Stimulated activated CD8-positive, alpha-beta memory T cell treated with anti-CD3 and anti-CD28 coated beads, Interleukin-7, amount 100 ng/mL, for 1 hour (primary cell): Measurements from ENCODE around the gene RALGAPA1.
"Not testable (repeated sequence)": the region's sequence is repeated elsewhere in the genome, so short reads cannot be mapped to it uniquely, and the experiment has no call there.

Experiments used
- DNase-seq, 2 donors: peaks; one replicate each; pipeline ENCODE4 v3.0.0-alpha.2; 2020; ENCODE audit warnings: low read depth in 2 of 2

The RALGAPA1 gene

DNA sequence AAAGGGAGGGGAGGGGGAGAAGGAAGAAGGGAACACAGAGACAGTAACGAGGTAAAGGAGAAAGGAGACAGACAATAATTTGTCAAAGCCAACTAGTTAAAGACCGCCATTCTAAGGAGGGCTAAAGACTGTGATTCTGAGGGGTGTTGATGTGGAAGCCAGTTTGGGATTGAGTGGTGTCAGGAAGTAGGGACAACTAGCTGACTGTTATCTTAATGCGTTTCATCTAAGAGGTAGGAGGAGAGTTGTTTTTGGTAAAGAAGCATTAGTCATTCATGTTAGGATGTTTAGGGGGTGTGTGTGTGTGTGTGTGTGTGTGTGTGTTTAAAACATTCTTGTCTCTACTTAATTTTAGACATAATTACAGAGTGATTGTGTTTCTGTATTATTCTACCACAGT is 180.1 kb downstream of the RALGAPA1 start:
- DNase-seq, result no peak

DNA sequence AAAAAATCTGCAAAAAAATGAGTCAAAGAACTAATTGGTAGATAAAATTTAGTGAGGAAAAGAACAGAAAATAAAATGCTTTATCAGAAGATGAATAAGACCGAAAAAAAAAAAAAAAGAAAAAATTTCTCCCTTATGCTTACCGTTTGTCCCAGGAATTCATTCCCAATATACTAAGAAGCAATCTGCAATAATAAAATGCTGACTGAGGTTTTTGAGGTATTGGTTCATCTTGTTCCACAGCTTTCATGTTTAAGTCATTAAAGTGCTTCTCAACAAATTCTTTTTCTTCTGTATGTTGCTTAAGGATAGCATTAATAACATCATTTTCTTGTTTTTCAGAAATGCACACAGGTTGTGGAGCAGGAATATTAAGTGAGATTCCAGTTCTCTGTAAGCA is 182.1 kb downstream of the RALGAPA1 start:
- not testable (repeated sequence) for DNase-seq

DNA sequence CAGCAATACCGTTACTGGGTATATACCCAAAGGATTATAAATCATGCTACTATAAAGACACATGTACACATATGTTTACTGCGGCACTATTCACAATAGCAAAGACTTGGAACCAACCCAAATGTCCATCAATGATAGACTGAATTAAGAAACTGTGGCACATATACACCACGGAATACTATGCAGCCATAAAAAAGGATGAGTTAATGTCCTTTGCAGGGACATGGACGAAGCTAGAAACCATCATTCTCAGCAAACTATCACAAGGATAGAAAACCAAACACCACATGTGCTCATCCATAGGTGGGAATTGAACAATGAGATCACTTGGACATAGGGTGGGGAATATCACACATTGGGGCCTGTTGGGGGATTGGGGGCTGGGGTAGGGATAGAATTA is 187.1 kb downstream of the RALGAPA1 start:
- not testable (repeated sequence) for DNase-seq

DNA sequence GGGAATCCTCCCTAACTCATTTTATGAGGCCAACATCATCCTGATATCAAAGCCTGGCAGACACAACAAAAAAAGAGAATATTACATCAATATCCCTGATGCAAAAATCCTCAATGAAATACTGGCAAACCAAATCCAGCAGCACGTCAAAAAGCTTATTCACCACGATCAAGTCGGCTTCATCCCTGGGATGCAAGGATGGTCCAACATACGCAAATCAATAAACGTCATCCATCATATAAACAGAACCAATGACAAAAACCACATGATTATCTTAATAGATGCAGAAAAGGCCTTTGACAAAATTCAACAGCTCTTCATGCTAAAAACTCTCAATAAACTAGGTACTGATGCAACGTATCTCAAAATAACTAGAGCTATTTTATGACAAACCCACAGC is 189.1 kb downstream of the RALGAPA1 start:
- DNase-seq, result not testable (repeated sequence)

DNA sequence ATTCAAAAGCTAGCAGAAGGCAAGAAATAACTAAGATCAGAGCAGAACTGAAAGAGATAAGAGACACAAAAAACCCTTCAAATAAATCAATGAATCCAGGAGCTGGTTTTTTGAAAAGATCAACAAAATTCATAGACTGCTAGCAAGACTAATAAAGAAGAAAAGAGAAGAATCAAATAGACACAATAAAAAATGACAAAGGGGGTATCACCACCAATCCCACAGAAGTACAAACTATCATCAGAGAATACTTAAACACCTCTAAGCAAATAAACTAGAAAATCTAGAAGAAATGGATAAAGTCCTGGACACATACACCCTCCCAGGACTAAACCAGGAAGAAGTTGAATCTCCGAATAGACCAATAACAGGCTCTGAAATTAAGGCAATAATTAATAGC is 189.6 kb downstream of the RALGAPA1 start:
- not testable (repeated sequence) for DNase-seq

DNA sequence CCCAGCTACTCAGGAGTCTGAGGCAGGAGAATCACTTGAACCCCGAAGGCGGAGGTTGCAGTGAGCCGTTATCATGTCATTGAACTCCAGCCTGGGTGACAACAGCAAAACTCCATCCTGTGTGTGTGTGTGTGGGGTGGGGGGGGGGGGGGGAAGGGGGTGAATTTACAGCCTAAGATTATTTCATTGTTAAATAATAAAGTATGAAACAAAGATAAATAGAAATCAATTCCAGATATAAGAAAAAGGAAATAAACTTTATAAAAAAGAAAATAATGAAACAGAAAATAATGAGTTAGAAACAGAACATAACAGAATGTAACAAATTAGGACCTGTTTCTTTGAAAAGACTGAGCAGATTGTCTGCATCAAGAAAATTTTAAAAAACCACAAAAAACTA is 191.6 kb downstream of the RALGAPA1 start:
- DNase-seq, result no peak

DNA sequence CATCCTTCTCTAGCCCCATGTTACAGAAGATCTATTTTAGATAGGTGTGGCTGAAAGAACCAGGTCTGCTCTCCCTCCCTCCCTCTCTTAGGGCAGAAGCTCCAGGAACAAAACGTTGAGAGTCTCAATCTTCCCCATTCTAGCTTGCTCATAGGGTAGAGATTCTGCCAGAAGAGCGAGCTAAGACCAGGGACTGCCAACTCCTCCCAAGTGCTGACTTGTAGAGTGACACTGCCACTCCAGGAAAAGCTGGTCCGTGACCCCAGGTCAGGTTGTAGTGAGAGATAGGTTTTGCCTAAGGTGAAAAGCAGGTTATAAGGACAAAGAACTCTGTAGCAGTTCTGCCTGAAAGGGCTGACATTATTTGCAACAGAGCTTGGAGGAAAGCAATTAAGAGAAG is 201.7 kb downstream of the RALGAPA1 start:
- DNase-seq, result no peak

DNA sequence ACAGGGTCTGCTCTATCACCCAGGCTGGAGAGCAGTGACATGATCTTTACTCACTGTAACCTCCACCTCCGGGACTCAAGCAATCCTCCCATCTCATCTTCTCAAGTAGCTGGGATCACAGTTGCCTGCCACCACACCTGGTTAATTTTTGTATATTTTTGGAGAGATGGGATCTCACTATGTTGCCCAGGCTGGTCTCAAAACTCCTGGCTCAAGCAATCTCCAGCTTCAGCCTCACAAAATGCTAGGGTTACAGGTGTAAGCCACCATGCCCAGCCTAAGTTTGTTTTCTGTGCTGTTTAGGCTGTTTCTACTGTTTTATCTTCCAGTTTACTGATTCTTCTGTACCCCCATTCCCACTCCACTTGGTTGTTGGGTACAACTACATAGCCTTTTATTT is 208.8 kb downstream of the RALGAPA1 start:
- DNase-seq, result no peak

DNA sequence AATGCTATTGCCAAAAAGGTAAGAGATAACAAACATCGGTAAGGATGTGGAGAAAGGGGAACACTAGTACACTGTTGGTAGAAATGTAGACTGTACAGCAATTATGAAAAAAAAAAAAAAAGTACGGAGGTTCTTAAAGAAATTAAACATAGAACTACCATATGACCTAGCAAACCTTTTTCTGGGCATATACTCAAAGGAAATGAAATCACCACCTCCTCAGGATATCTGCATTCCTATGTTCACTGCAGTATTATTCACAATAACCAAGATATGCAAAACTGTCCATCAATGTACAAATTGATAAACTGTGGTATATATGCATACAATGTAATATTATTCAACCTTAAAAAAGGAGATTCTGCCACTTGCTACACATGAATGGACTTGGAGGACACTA is 214.5 kb downstream of the RALGAPA1 start:
- DNase-seq, result no peak

DNA sequence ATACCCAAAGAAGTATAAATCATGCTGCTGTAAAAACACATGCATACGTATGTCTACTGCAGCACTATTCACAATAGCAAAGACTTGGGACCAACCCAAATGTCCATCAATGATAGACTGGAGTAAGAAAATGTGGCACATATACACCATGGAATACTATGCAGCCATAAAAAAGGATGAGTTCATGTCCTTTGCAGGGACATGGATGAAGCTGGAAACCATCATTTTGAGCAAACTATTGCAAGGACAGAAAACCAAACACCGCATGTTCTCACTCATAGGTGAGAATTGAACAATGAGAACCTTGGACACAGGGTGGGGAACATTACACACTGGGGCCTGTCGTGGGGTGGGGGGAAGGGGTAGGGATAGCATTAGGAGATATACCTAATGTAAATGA is 221.7 kb downstream of the RALGAPA1 start:
- not testable (repeated sequence) for DNase-seq

DNA sequence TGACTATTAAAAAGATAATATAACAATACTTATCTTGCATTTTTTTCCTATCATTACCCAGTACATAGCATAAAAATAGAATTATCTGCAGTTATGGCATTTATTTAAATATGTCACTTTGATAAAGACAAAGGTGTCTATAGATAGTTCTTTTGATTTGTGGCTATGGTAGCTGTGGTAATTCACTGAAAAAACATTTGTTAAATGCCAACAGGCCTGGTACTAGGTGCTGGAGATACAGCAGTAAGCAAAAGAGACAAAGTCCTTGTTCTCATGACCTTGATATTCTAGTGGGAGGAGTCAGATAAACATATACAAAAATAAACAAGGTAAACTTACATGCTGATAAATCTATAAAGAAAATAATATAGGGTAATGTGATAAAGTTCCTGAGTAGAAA is 230.5 kb downstream of the RALGAPA1 start:
- DNase-seq, result no peak

DNA sequence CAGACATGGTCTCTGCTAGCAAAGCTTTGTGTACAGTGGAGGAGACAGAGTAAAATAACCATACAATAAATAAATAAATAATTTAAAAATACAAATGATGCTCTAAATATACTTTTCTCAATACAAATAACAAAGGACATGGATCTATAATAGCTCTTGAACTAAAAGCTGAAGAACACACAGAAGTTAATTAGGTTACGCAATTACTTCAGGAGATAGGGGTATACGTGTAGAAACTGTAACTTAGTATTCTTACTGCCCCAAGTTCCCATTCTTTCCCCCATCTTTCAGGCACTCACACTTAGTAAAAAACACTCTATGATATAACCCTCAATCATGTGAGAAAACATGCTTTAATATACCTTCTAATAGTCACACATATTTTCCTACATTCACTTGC is 231.0 kb downstream of the RALGAPA1 start:
- DNase-seq, result no peak

DNA sequence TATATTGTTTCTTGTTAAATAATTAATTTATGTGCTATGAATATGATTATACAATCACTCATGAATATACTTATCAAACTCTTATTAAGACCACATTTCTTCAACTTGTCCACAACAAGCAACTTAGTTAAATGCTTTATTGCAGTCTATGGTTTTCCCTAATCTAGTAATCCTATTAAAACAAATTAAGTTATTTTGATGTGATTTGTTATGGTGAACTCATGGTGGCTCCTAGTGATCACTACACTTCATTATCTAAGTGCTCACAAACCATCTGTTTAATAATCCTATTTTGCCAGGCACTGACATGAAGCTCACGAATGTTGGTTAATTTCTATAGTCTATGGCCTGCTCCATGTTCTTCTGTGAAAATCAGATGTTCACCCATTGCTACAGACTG is 232.2 kb downstream of the RALGAPA1 start:
- DNase-seq, result no peak

DNA sequence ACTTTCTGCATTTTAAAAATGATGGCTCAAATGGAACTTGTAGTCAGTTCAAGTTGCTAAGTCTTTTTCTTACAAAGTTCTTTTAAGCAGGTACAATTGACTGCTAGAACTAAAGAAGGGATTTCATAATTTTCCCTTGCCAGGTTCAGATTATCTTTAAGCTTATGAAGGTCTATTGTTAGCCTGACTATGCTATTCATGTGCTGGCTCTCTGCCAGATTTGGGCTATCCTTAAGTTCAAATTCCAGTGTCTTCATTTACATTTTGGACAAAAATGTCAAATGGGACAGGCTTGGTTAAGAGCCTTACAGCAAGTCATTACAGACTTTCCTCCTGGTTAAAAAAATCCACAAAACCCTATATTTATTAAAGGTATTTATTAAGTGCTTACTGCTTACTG is 232.8 kb downstream of the RALGAPA1 start:
- DNase-seq, result no peak

DNA sequence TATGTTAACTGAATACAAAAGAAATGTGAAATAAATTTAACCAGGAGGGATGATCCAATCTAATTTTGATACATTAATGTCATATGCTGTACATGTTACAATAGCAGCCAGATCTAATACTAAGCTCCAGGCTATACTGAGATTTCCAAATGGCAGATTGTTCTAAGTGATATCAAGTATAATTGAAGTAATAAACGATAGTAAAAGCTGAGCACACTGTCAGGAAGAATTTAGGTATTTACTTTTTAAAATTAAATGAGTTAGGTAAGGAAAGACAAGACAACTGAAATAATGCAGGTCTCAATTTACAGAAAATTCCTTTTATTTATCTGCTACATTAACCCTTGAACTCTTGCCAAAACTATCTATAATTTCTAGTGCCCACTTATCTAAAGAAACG is 235.2 kb downstream of the RALGAPA1 start:
- DNase-seq, result no peak

DNA sequence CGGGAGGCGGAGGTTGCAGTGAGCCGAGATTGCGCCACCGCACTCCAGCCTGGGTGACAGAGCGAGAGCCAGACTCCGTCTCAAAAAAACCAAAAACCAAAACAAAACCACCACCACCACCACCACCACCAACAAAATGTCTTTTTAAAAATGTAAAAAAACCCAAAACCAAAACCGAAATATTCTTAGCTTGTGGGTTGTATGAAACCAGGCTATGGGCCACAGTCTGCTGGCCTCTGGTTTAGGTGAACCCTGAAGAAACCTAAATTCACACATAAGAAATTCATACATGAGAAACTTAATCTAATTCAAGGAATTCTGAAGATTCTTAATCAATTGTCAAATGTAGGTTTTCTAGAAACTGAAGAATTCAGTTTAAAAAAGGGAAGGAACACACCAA is 237.5 kb downstream of the RALGAPA1 start:
- no peak for DNase-seq

DNA sequence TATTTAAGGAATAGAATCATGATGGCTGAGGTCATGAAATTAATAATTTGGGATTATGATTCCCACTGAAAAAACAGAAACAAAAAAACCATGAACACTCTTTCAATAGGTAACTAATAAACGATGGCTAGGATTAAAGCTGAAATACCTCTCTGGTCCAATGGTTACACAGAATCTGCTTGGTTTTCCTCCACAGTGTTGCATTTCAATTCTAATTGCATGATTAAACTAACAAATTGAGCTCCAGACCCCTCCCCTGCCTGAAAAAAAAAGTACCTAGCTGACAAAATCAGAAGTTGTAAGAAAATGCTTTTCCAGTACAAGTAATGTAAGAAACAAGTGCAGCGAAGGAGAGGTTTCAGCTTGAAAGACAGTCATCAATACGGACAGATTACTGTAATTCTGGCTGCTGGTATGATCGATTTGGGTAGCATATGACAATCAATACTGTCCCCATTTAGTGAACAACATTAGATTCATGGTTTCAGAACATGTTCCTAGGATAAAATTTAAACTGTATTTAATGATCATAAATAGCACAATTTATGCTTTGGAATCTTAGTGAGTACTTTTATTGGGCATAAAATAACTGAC is 243.1 kb downstream of the RALGAPA1 start:
- no peak for DNase-seq

DNA sequence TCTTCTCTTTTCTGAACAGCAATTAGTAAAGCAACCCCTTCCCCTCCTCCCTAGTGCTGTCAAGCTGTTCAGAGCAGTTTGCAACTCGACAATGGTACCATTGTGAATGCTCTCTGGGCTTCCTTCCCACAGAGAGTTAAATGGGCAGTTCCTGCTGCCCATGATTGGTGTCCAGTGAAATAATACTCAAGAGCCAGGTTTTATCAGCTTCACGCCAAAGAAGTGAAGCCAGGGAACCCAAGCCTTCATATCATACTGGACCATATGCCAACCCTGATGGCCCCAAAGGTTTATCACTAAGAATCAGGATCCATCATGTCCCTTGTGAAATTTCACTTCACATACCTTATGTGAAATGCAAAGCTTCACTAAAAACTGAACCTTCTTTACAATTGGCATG is 250.4 kb downstream of the RALGAPA1 start:
- DNase-seq, result no peak

DNA sequence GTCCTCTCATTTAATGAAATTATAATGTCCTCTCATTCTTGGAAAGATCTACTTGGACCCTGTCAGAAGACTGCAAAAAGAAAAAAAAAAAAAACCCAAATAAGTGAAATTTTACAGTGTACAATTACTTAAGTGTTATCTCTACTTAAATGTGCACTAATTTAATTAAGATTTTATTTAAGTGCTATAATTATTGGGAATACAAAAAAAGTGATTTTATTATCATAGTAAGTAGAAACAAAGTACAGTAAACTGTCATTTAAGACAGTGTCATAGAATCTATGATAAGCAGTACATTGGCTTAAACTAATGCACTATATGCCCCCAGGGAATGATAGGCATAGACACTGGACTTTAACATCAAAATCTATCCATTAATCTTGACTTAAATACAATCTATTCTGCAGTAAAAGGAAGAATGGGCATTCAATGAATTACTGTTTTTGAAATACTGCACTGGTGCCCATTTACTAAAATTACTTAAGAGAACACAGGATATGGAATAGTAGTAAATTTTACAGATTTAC is 251.8 kb downstream of the RALGAPA1 start:
- no peak for DNase-seq

DNA sequence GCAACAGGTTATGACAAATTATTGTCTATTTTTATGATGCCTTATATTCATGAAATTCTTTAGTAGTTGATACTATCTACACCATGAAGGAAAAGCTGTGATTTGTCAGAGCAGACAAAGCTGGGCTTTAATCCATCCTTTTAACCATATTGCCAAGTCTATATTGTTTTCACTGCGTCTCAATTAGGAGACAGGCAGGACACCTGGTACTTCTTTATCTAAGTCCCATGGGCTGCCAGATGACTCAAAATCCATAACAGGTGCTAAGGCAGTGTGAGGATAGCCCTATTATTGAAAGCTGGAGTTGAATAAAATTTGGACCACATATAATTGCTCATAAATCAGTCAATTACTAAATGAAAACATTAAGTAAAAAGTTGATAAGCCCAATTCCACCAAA is 252.5 kb downstream of the RALGAPA1 start:
- no peak for DNase-seq

DNA sequence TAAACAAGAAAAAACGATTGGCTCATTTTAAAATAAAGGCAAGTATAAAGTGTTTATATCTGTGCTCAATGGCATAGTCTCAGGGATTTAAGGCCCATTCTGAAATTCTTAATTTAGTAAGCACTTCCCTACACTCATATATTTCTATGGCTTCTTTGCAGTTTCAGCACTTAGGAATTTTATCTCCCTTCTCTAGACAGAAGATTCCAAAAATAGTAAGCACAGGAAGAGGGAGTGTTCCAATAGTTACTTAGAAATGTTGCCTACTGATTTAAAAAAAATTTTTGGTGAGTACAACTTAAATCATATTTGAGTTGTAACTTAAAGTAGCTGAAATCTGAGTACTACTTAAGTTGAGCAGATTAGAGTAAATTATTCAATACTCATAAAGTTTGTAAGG is 255.3 kb downstream of the RALGAPA1 start:
- DNase-seq, result no peak

DNA sequence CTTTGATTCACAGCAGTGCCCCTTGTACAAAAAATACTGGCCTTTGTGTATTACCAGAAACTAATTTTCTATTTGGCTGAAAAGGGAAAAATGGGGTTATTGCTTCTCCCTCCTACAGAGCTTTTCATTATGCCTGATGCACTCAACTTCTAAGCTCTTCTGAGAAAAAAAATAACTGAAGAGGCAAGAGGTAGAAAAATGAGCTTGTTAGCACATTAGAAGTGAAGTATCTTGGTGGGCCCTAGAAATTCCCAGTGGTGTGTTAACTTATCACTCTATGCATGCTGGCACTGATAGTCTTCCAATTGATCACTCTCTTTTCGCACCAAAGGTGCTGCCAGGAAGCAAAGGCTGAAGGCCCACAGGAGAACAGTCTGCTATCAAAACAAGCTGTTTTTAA is 258.0 kb downstream of the RALGAPA1 start:
- DNase-seq, result no peak

DNA sequence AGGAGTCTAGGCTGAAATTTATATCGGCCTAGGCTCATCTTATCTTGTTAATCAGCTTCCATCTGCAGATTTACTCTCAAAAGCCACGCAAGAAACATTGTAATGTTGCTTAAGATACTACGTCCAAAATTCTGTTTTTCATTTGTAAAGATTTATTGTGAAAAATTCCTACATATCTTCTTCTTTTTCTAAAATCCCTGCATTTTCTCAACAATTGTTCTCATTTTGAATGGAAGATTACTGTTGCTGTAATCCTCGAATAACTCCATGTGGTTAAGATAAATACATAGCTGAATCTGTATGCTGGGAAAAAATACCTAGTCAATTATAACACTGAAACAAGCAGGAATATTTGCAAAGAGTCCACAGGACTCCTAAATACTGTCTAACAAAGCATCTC is 259.5 kb downstream of the RALGAPA1 start:
- DNase-seq, result no peak

DNA sequence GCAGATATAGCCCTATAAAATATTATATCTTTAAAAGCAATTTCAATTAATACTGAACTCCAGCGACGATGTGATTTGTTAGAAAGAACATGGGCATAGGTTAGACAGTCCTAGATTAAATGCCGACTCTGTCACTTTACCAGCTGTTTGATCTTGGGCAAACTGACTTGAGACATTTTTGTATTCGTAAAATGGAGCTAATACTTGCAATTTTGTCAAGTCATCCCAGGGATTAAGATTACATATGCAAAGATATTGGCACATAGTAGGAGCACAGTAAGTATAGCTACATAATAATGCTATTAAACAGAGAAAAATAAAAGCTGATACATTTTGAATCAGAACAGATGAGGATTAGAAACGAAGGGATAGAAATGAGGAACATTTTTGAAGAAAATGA is 266.1 kb downstream of the RALGAPA1 start:
- no peak for DNase-seq
